GM18505 (cell line): ENCODE measurements around the gene MATN1.

ENCODE experiments used
- ATAC-seq: cut with Tn5 transposase; IDR thresholded peaks from one replicate; pipeline ENCODE4 v1.9.1; 2021; ENCODE audit not compliant: unreplicated experiment
- POLR2A ChIP-seq: IDR thresholded peaks from 4 replicates; pipeline ENCODE4 v1.6.1; 2011; ENCODE audit warnings: borderline replicate concordance; ENCODE audit not compliant: insufficient read depth, insufficient read length; ENCODE audit errors: extremely low read depth

MATN1 gene

GRCh38 chr1:30727824-30728223 is 4.4 kb upstream of the MATN1 start:
- ATAC-seq: no peak
- no peak for TF ChIP-seq POLR2A

- ATAC-seq: no peak
- no peak for TF ChIP-seq POLR2A
Measured at GRCh38 chr1:30726773-30727684, 3.6 kb upstream of the MATN1 start.

- no peak for TF ChIP-seq POLR2A
- no peak for ATAC-seq
Measured at GRCh38 chr1:30726236-30726635, 2.9 kb upstream of the MATN1 start.

- no peak for TF ChIP-seq POLR2A
- no peak for ATAC-seq
Measured at GRCh38 chr1:30725450-30726095, 2.2 kb upstream of the MATN1 start.

GRCh38 chr1:30724655-30725421 is 1.5 kb upstream of the MATN1 start:
- ATAC-seq: no peak

GRCh38 chr1:30724175-30724574 is 790 bp upstream of the MATN1 start:
- no peak for TF ChIP-seq POLR2A
- no peak for ATAC-seq

More at GRCh38 chr1:30724655-30725421, 1.5 kb upstream of the MATN1 start:
- no peak for TF ChIP-seq POLR2A

- no peak for TF ChIP-seq POLR2A
- no peak for ATAC-seq
Measured at GRCh38 chr1:30721812-30722537, 1.4 kb downstream of the MATN1 start.

GRCh38 chr1:30721341-30721793 is 2.0 kb downstream of the MATN1 start:
- TF ChIP-seq POLR2A: no peak
- ATAC-seq: no peak

- TF ChIP-seq POLR2A: no peak
- no peak for ATAC-seq
Measured at GRCh38 chr1:30720271-30721223, 2.8 kb downstream of the MATN1 start.

GRCh38 chr1:30719406-30720270 is 3.7 kb downstream of the MATN1 start:
- ATAC-seq: no peak
- TF ChIP-seq POLR2A: no peak
